Activated CD8-positive, alpha-beta memory T cell treated with anti-CD3 and anti-CD28 coated beads, Interleukin-2, amount 10 ng/mL, durations not matched to agents 7 days and 5 days (primary cell): ENCODE results near the gene SWI5. TPM values are rescaled to one million over a fixed set of nuclear protein-coding genes. Genes with fewer than 3 reads are reported as not detected.

Source experiments
- ATAC-seq: fragments of 150-1000 bp; cut with Tn5 transposase; one replicate; pipeline ENCODE4 v1.10.0; 2021; ENCODE audit warnings: moderate library complexity
- CTCF ChIA-PET: fragments of 350-600 bp; sonication (Branson Sonifier 250); formaldehyde crosslinking; loops from one replicate; lab custom pipeline; 2021; ENCODE audit warnings: antibody characterized with exemption; lab: Charles Lee
- DNase-seq: peaks from one replicate; pipeline ENCODE4 v3.0.0-alpha.2; 2020
- H3K27ac Mint-ChIP-seq: one replicate; pipeline ENCODE4 v1.8.0; 2021; ENCODE audit warnings: mild to moderate bottlenecking, mixed read lengths
- H3K27me3 Mint-ChIP-seq: one replicate; pipeline ENCODE4 v1.8.0; 2021; ENCODE audit warnings: mixed read lengths
- H3K36me3 Mint-ChIP-seq: one replicate; pipeline ENCODE4 v1.8.0; 2021; ENCODE audit warnings: mild to moderate bottlenecking, mixed read lengths
- H3K4me1 Mint-ChIP-seq: one replicate; pipeline ENCODE4 v1.8.0; 2021; ENCODE audit warnings: mixed read lengths
- H3K4me3 Mint-ChIP-seq: one replicate; pipeline ENCODE4 v1.8.0; 2021; ENCODE audit warnings: mild to moderate bottlenecking, moderate library complexity, mixed read lengths
- H3K9me3 Mint-ChIP-seq: one replicate; pipeline ENCODE4 v1.8.0; 2022; ENCODE audit warnings: low read depth, mixed read lengths
- microRNA-seq: library from miRNA; unstranded; fragments of <30 nt; microRNA quantifications from one replicate; pipeline ENCODE4 v1.2.0, GENCODE V29; 2022
- total RNA-seq, 2 experiments: library from RNA; stranded (reverse); gene quantifications; one replicate each; pipeline ENCODE4 v1.2.3, GENCODE V29; 2021

The SWI5 gene
- total RNA-seq, 2 experiments from 2014 or later = 11.8 to 12.1 TPM

DNA sequence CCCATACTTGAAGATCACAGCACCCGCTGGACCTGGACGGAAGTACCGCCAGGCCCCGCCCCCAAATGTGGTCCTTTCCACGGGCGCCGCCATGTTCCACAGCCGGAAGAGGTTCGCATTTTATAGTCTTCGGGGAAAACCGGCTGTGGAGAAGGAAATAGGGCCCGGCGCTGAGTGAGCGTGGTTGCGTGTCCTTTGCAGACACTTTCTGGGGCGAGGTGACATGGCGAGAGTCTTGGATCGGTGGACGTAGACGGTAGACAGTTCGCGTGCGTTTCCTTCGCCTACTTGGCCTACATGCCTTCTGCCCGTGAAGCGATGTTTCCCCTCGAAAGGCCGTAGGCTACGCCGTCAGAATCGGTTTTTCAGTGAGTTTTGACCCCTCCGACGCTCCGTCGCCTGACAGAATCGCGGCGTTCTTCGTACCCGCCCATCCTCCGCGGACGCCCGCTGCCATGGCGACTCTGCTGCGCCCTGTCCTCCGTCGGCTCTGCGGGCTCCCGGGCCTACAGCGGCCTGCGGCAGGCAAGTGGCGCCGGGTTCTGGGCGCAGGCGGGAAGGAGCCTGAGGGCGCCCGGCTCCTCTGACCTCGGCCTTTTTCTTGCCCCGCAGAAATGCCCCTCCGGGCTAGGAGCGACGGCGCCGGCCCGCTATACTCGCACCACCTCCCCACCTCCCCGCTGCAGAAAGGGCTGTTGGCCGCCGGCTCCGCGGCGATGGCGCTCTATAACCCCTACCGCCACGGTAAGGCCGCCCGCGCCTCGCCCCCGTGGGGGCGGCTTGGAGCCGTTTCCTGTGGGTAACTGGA lies 46.5 kb downstream of the SWI5 start, which contains the start of the genes COQ4 and TRUB2:
Gene COQ4 (plus strand): TSS at position 436 of the 808 bp plus-strand sequence. CDS start 20 bp downstream, at position 456.
Gene TRUB2 (minus strand): TSS at position 44 of the 808 bp plus-strand sequence. CDS start 39 bp downstream, at position 5.
- Mint-ChIP-seq H3K4me3 (peak within 1 kb of the TSS; percentile 92), H3K4me1 (peaks cover 29% of the 10 kb centered on the region), H3K27ac (peak within 1 kb of the TSS; percentile 94), H3K9me3 (no peaks in the 10 kb centered on the region), H3K27me3 (no peaks in the 10 kb centered on the region), H3K36me3 (peaks cover 5% of the 10 kb centered on the region)
- DNase-seq (peak; percentile 96), ATAC-seq (peak; percentile 88)
- CTCF ChIA-PET = interaction anchor here (3.9 to 5.3 kb wide), 2 partner anchors 19 to 27 kb away, joined by 10 to 22 read pairs; no protein-coding TSS in a partner anchor

GRCh38 chr9:128323212-128323730 lies 47.2 kb downstream of the SWI5 start:
- Mint-ChIP-seq H3K36me3 (peaks cover 6% of the 10 kb centered on the region), H3K4me3 (peak overlapping the region; percentile 92), H3K27me3 (no peaks in the 10 kb centered on the region), H3K9me3 (no peaks in the 10 kb centered on the region), H3K4me1 (peaks cover 29% of the 10 kb centered on the region), H3K27ac (peak overlapping the region; percentile 79)
- CTCF ChIA-PET = interaction anchor here (3.9 to 5.3 kb wide), 2 partner anchors 18 to 28 kb away, joined by 10 to 22 read pairs; no protein-coding TSS in a partner anchor
- no peak for DNase-seq
- ATAC-seq = peak; percentile 5

- CTCF ChIA-PET = interaction anchor here (3.9 to 5.3 kb wide), 2 partner anchors 18 to 28 kb away, joined by 10 to 22 read pairs; no protein-coding TSS in a partner anchor
- peak overlapping the region; percentile 92 for H3K4me3 Mint-ChIP-seq
- H3K9me3 Mint-ChIP-seq = no peaks in the 10 kb centered on the region
- no peak for DNase-seq
- peaks cover 6% of the 10 kb centered on the region for H3K36me3 Mint-ChIP-seq
- no peak for ATAC-seq
- no peaks in the 10 kb centered on the region for H3K27me3 Mint-ChIP-seq
- peak overlapping the region; percentile 79 for H3K27ac Mint-ChIP-seq
- peaks cover 29% of the 10 kb centered on the region for H3K4me1 Mint-ChIP-seq
Observed at GRCh38 chr9:128323791-128324190, 47.7 kb downstream of the SWI5 start.

GRCh38 chr9:128324401-128324800 lies 48.3 kb downstream of the SWI5 start:
- Mint-ChIP-seq H3K27ac (peak overlapping the region; percentile 52), H3K27me3 (no peaks in the 10 kb centered on the region), H3K9me3 (no peaks in the 10 kb centered on the region), H3K4me3 (peak overlapping the region; percentile 38), H3K36me3 (peaks cover 6% of the 10 kb centered on the region), H3K4me1 (peaks cover 29% of the 10 kb centered on the region)
- CTCF ChIA-PET = interaction anchor here (1.3 to 5.3 kb wide), 3 partner anchors 17 to 38 kb away, joined by 5 to 22 read pairs (median 10); no protein-coding TSS in a partner anchor
- ATAC-seq (no peak), DNase-seq (no peak)

GRCh38 chr9:128325629-128326028 lies 49.6 kb downstream of the SWI5 start:
- H3K4me1 Mint-ChIP-seq = peaks cover 29% of the 10 kb centered on the region
- no peaks in the 10 kb centered on the region for H3K9me3 Mint-ChIP-seq
- CTCF ChIA-PET = interaction anchor here (1.3 to 5.3 kb wide), 3 partner anchors 16 to 37 kb away, joined by 5 to 22 read pairs (median 10); no protein-coding TSS in a partner anchor
- ATAC-seq (no peak), DNase-seq (no peak)
- H3K27me3 Mint-ChIP-seq = no peaks in the 10 kb centered on the region
- no peak overlapping the region for H3K27ac Mint-ChIP-seq
- no peak overlapping the region for H3K4me3 Mint-ChIP-seq
- peaks cover 6% of the 10 kb centered on the region for H3K36me3 Mint-ChIP-seq

DNA sequence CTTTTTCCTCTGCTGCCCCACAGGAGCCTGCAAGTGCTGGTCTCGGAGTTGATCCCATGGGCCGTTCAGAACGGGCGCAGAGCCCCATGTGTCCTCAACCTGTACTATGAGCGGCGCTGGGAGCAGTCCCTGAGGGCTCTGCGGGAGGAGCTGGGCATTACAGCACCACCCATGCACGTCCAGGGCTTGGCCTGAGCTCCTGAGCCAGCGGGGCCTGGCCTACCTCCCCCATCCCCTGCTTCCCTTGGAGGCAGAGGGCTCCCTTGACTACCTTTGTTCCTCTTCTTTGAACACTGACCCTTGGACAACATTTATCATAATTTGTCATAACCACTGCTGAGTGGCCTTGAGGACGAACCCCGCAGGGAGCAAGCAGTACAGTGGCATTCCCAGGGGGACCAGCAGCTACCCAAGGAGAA lies 57.4 kb downstream of the SWI5 start:
- Mint-ChIP-seq H3K27me3 (no peaks in the 10 kb centered on the region), H3K27ac (no peak overlapping the region), H3K4me1 (no peaks in the 10 kb centered on the region), H3K36me3 (no peaks in the 10 kb centered on the region), H3K4me3 (no peak overlapping the region), H3K9me3 (no peaks in the 10 kb centered on the region)
- DNase-seq = no peak
- no peak for ATAC-seq
- CTCF ChIA-PET = interaction anchor here (1.1 to 2.7 kb wide), 2 partner anchors 8 to 38 kb away, joined by 3 to 12 read pairs; no protein-coding TSS in a partner anchor

GRCh38 chr9:128335161-128335560 lies 59.1 kb downstream of the SWI5 start:
- Mint-ChIP-seq H3K4me3 (no peak overlapping the region), H3K27me3 (no peaks in the 10 kb centered on the region), H3K9me3 (no peaks in the 10 kb centered on the region), H3K27ac (no peak overlapping the region), H3K36me3 (no peaks in the 10 kb centered on the region), H3K4me1 (peaks cover 4% of the 10 kb centered on the region)
- ATAC-seq = no peak
- no peak for DNase-seq
- CTCF ChIA-PET = interaction anchor here (1.6 kb wide), 1 partner anchor 80 kb away, joined by 4 read pairs; no protein-coding TSS in a partner anchor

- DNase-seq (no peak), ATAC-seq (no peak)
- Mint-ChIP-seq H3K36me3 (no peaks in the 10 kb centered on the region), H3K27me3 (no peaks in the 10 kb centered on the region), H3K4me1 (peaks cover 4% of the 10 kb centered on the region), H3K9me3 (no peaks in the 10 kb centered on the region), H3K4me3 (no peak overlapping the region), H3K27ac (no peak overlapping the region)
- CTCF ChIA-PET = interaction anchor here (1.3 to 1.6 kb wide), 2 partner anchors 41 to 81 kb away, joined by 4 to 5 read pairs; no protein-coding TSS in a partner anchor
Observed at GRCh38 chr9:128335914-128336313, 59.8 kb downstream of the SWI5 start.

GRCh38 chr9:128337936-128338335 lies 61.9 kb downstream of the SWI5 start:
- no peak overlapping the region for H3K4me3 Mint-ChIP-seq
- no peak for ATAC-seq
- peaks cover 9% of the 10 kb centered on the region for H3K4me1 Mint-ChIP-seq
- H3K27me3 Mint-ChIP-seq = no peaks in the 10 kb centered on the region
- CTCF ChIA-PET = interaction anchor here (0.7 to 1.6 kb wide), 3 partner anchors 16 to 41 kb away, joined by 3 to 5 read pairs (median 3); no protein-coding TSS in a partner anchor
- no peaks in the 10 kb centered on the region for H3K36me3 Mint-ChIP-seq
- no peak for DNase-seq
- no peak overlapping the region for H3K27ac Mint-ChIP-seq
- no peaks in the 10 kb centered on the region for H3K9me3 Mint-ChIP-seq

Small RNA genes lying within 50 kb of the gene (microRNA-seq; reads per million reads assigned to microRNA genes)
- gene MIR199B (not detected), gene MIR3154 (not detected)

Other genes with a start within 250 kb of the SWI5 start
- gene NAIF1, start 209.0 kb upstream of the SWI5 start, total RNA-seq = 10 to 100 TPM; 13.8 to 16.7 TPM
- 10 to 100 TPM; 16.5 to 18.1 TPM for gene SLC25A25, start 208.0 kb upstream of the SWI5 start, total RNA-seq
- 10 to 100 TPM; 51.0 to 56.4 TPM for gene PTGES2, start 148.5 kb upstream of the SWI5 start, total RNA-seq
- gene LCN2, start 126.8 kb upstream of the SWI5 start, total RNA-seq = not detected
- gene BBLN, start 116.0 kb upstream of the SWI5 start, total RNA-seq = 10 to 100 TPM; 85.1 to 85.3 TPM
- gene CIZ1, start 84.7 kb upstream of the SWI5 start, total RNA-seq = 100 to 1,000 TPM; 140 to 153 TPM
- under 1 TPM; 0.40 to 0.79 TPM for gene DNM1, start 72.9 kb upstream of the SWI5 start, total RNA-seq
- gene GOLGA2, start 269 bp upstream of the SWI5 start, total RNA-seq = 10 to 100 TPM; 47.6 to 57.2 TPM
- gene TRUB2, start 46.2 kb downstream of the SWI5 start, total RNA-seq = 10 to 100 TPM; 22.3 to 34.2 TPM
- 10 to 100 TPM; 29.8 to 41.1 TPM for gene COQ4, start 46.6 kb downstream of the SWI5 start, total RNA-seq
- gene SLC27A4, start 64.3 kb downstream of the SWI5 start, total RNA-seq = 10 to 100 TPM; 19.3 to 26.1 TPM
- 10 to 100 TPM; 61.4 to 81.0 TPM for gene URM1, start 95.1 kb downstream of the SWI5 start, total RNA-seq
- gene CERCAM, start 144.6 kb downstream of the SWI5 start, total RNA-seq = 10 to 100 TPM in 1 of 2 experiments, 1 to 10 TPM in 1; 5.2 to 12.2 TPM
- 10 to 100 TPM; 71.8 to 82.7 TPM for gene ODF2, start 179.7 kb downstream of the SWI5 start, total RNA-seq
- gene GLE1, start 228.4 kb downstream of the SWI5 start, total RNA-seq = 10 to 100 TPM; 51.0 to 55.7 TPM